ENCODE measurements around the gene ITFG1.

- TF ChIP-seq, protein P1, sequence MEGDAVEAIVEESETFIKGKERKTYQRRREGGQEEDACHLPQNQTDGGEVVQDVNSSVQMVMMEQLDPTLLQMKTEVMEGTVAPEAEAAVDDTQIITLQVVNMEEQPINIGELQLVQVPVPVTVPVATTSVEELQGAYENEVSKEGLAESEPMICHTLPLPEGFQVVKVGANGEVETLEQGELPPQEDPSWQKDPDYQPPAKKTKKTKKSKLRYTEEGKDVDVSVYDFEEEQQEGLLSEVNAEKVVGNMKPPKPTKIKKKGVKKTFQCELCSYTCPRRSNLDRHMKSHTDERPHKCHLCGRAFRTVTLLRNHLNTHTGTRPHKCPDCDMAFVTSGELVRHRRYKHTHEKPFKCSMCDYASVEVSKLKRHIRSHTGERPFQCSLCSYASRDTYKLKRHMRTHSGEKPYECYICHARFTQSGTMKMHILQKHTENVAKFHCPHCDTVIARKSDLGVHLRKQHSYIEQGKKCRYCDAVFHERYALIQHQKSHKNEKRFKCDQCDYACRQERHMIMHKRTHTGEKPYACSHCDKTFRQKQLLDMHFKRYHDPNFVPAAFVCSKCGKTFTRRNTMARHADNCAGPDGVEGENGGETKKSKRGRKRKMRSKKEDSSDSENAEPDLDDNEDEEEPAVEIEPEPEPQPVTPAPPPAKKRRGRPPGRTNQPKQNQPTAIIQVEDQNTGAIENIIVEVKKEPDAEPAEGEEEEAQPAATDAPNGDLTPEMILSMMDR (conservative IDR thresholded peaks at IDR 0.05) = no peak
- no peak for TF ChIP-seq ZFX (IDR thresholded peaks at IDR 0.05)
These were observed 44.0 kb downstream of the ITFG1 start for GRCh38 chr16:47416869-47417268.

Measured in C4-2B (cell line).